ENCODE results near the gene GLRA2.

The GLRA2 gene

DNA sequence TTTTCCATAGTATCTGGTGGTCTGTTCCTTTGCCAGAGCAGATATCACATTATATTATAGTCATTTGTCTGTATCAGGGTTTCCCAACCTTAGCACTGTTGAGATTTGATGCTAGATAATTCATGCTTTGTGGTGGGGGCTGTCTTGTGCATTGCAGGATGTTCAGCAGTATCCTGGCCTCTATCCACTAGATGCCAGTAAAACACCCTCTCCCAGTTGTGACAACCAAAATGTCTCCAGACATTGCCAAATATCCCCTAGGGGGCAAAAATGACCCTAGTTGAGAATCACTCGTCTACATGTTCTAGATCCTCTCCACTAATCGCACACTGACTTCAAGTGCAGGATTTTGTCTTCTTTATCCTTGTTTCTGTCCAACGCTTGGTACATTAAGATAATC, 182.8 kb downstream of the GLRA2 start:
- DNase-seq = no peak

DNA sequence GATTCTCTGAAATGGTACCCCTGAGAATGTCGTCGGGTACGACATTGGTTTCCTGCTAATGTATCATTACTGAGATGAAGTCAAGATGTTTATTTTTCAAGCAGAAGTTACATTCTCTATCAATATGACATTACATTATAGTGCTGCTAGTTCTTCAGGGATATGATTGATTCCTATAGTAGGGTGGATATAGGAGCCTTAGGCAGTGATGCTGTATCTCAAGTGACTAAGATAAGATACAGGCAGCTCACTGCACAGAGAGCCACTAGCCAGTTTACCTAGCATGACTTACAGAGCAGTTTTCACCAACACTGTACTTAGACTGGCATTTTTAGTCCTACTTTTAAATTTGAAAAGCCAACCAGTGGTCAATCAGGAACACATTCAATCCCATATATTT, 188.6 kb downstream of the GLRA2 start:
- DNase-seq = no peak

DNA sequence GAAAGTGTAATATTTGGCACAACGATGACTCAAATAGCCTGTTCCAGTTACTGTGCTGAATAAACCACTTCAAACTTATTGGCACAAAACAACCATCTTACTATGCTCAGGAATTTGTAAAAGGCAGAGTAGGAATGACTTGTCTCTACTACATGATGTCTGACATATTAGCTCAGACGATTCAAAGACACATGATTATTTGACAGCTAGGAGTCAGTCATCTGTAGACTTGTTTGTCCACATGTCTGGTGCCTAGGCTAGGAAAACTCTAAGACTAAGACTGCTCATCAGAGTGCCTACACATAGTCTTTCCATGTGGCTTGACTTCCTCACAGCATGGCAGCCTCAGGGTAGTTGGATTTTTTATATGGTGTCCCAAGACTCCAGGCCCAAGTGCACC, 189.1 kb downstream of the GLRA2 start:
- no peak for DNase-seq

DNA sequence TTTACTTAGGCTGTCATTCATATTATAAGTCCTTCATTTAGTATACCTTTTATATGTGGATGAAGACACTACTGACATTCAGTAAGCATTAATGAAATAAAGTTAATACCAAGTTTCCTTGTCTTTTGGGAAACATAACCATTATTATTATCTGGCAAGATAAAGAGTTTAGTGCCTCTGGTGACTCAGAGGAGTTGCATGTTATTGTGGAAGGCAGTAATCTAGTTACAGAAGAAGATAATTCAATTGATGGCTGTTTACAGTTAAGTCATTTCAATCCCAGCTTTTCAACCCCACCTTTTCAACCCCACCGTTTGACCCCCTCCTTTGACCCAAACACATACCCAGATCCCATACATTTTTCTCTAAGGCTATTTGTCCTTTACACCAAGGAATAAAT, 199.7 kb downstream of the GLRA2 start:
- DNase-seq = no peak

DNA sequence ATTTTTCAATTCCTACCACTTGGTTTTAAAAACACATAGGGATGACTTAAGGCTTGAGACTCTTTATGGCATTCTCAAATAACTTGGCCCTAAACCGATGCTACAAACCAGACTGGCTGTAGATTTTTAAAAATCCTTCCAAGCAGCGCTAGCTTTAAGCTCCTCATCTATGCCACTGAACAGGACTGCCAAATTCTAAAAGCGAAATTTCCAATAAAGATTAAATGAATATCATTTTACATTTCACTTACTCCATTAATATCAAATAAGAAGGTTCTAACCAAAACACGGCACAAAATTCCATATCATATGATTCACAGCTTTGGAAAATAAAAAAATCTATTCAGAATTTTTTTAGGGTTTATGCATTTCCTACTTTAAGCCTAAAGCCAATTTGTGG, 209.3 kb downstream of the GLRA2 start:
- DNase-seq = no peak

DNA sequence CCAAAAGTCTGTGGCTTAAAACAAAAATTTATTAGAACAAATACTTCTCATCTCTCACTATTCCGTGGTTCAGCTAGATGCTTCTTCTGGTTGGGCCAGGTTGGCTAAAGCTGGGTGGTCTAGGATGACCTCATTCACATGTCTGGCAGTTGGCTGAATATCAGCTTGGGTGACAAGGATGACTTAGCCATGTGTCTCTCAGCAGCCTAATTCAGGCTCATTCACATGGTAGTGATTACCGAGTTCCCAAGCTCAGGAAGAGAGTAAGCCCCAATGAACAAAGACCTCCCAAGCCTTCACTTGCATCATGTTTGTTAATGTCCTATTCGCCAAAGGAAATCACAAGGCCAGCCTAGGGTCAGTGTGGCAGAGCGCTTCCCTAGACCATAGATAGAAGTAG, 224.1 kb downstream of the GLRA2 start:
- no peak for DNase-seq

DNA sequence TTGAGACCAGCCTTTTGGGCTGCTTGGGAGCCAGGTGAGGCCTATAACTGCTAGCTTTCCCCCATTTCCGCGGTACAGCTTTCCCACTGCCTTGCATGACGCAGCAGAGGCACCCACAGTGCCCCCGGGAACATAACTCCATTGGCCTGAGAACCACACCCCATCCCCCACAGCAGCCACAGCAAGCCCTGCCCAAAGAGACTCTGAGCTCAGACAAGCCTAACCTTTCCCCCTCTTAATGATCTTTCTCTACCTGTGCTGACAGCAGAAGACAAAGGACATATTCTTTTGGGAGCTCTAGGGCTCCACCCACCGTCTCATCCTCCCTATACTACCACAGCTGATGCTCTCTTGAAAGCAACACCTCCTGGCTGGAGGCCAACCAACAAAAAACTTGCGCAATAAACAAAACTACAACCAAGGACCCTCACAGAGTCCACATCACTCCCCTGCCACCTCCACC, 228.7 kb downstream of the GLRA2 start:
- DNase-seq = no peak

DNA sequence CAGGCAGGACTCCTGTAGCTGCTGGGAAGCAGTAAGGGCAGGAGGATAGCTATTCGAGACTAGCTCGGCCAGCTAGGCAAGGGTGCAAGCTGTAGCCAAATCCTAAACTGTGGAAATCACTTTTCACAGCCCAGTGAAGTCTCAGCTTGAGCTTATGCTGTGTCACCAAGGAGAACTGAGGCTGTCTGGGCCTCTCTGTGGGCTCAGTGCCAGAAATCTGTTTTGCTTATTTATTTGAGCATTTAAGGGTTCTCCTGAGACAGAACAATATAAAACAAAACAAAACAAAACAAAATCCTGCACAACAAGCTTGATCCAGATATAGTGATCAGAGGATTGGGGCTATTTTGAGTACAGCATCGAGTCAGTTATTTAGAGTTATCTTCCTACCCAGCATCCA, 246.1 kb downstream of the GLRA2 start:
- no peak for DNase-seq

DNA sequence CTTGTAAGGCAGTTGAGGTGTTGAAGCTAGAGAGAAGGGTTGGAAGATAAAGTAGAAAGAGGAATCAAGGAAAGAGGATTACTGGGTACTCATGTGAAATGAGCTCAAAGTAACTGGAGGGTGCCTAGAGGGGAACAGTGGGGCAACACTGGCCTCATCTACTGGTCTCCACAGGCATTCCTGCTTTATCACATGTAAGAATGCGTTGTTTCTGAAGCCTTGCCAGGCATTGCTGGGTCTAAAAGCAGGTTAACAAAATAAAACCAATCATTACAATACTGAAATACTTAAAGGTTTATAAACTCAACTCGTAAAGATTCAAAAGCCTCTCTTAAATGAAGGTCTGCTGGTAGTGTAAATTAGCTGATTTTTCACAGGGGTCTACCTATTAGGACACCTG, 247.6 kb downstream of the GLRA2 start:
- DNase-seq = no peak

DNA sequence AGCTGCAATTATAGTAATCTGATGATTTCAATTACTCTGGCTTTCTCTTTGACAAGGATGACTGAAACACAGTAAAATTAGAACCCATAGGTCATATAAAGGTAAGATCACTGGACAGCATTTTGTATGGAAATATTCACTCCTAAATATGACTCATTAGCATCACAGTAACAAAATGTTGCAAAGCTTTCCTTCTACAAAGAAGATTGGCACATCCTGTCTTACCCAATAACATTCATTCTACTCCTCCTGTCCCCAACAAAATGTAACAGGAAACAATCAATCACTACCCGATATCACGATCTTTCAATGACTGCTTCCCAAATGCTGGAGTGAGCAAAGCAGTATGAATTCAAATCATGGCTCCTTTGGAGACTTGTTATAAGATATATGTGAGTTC, 248.2 kb downstream of the GLRA2 start:
- no peak for DNase-seq

DNA sequence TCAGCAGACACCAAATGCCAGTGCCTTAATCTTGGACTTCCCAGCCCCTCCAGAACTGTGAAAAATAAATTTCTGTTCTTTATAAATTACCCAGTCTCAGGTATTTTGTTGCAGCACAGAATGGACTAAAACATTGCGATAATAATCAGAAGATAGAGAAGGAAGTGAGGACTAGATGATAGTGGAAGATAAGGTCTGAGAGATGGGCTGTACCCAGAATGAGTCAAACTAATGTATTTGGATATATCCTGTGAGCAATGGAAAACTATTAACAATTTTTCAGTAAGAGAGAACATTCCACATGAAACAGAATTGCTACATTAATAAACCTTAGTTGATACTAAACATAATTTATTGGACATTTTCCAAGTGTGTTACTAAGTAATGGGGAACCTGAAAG, 250.2 kb downstream of the GLRA2 start:
- no peak for DNase-seq
